HepG2 (cell line): ENCODE data around the gene EIF4E1B. TPM values are rescaled to one million over a fixed set of nuclear protein-coding genes. Genes with fewer than 3 reads are reported as not detected.
A peak's percentile ranks its signal among the peaks of the same experiment; 100 is the strongest.

Experiments
- ARHGAP35 ChIP-seq: sonication (generic); formaldehyde crosslinking; IDR thresholded peaks from 2 replicates; pipeline ENCODE4 v1.9.0; 2022; ENCODE audit warnings: mild to moderate bottlenecking, inconsistent platforms, moderate library complexity, missing genetic modification reagents, borderline replicate concordance
- CREM ChIP-seq, 2 experiments: sonication (generic) in 1 of 2; formaldehyde crosslinking in 1 of 2; IDR thresholded peaks; 2 replicates each; pipeline versions ENCODE4 v1.4.0 to v1.6.1; 2016 to 2020; ENCODE audit warnings: antibody characterized with exemption in 1 of 2, mild to moderate bottlenecking in 1 of 2, missing genetic modification reagents in 1 of 2
- DNMT3B ChIP-seq: conservative IDR thresholded peaks from 2 replicates; pipeline ENCODE4 v1.6.1; 2016; ENCODE audit warnings: missing biosample characterization, control low read depth
- ETV6 ChIP-seq: sonication (generic); formaldehyde crosslinking; conservative IDR thresholded peaks from 2 replicates; pipeline ENCODE4 v1.4.0; 2020; ENCODE audit warnings: missing genetic modification reagents
- HDAC6 ChIP-seq: fragments of 200-600 bp; sonication (generic); IDR thresholded peaks from 2 replicates; pipeline ENCODE4 v1.7.0; 2017; ENCODE audit warnings: mild to moderate bottlenecking, antibody characterized with exemption, low read length, low read depth
- HNRNPK ChIP-seq: fragments of 200-400 bp; formaldehyde crosslinking; IDR thresholded peaks from 2 replicates; pipeline ENCODE4 v1.6.1; 2018; ENCODE audit warnings: low read length, low read depth, moderate library complexity, mild to moderate bottlenecking; ENCODE audit not compliant: poor library complexity, severe bottlenecking
- KDM4B ChIP-seq: sonication (generic); formaldehyde crosslinking; IDR thresholded peaks from 2 replicates; pipeline ENCODE4 v1.4.0; 2020; ENCODE audit warnings: missing genetic modification reagents
- RFX5 ChIP-seq: IDR thresholded peaks from 2 replicates; pipeline ENCODE4 v1.6.1; 2011; ENCODE audit warnings: low read depth, low read length, improper control_type of control experiment
- RORA ChIP-seq: sonication (generic); formaldehyde crosslinking; IDR thresholded peaks from 2 replicates; pipeline ENCODE4 v1.5.0; 2020; ENCODE audit warnings: mild to moderate bottlenecking, missing genetic modification reagents, moderate library complexity
- SP1 ChIP-seq, 2 experiments: fragments of 450-650 bp in 1 of 2; sonication (generic) in 1 of 2; formaldehyde crosslinking in 1 of 2; IDR thresholded peaks; 2 replicates each; pipeline versions ENCODE4 v1.4.0 to v1.6.1; 2016 to 2020; ENCODE audit warnings: missing genetic modification reagents in 1 of 2
- ZBTB10 ChIP-seq: sonication (generic); formaldehyde crosslinking; IDR thresholded peaks from 2 replicates; pipeline ENCODE4 v1.4.0; 2020; ENCODE audit warnings: missing genetic modification reagents, borderline replicate concordance
- ZNF121 ChIP-seq: sonication (generic); formaldehyde crosslinking; IDR thresholded peaks from 2 replicates; pipeline ENCODE4 v1.5.0; 2020; ENCODE audit warnings: mild to moderate bottlenecking, missing genetic modification reagents
- ZNF143 ChIP-seq: sonication (generic); formaldehyde crosslinking; IDR thresholded peaks from 2 replicates; pipeline ENCODE4 v1.4.0; 2020; ENCODE audit warnings: missing genetic modification reagents
- ZNF207 ChIP-seq: fragments of 450-650 bp; IDR thresholded peaks from 2 replicates; pipeline ENCODE4 v1.6.1; 2016; ENCODE audit warnings: antibody characterized with exemption, borderline replicate concordance
- ZNF276 ChIP-seq: sonication (generic); formaldehyde crosslinking; IDR thresholded peaks from 2 replicates; pipeline ENCODE4 v1.4.0; 2020; ENCODE audit warnings: mild to moderate bottlenecking, low read depth, missing genetic modification reagents
- ZNF354B ChIP-seq: sonication (generic); formaldehyde crosslinking; IDR thresholded peaks from 2 replicates; pipeline ENCODE4 v1.8.0; 2022; ENCODE audit warnings: mild to moderate bottlenecking, missing genetic modification reagents
- ZNF607 ChIP-seq: sonication (generic); formaldehyde crosslinking; IDR thresholded peaks from 2 replicates; pipeline ENCODE4 v1.5.1; 2020; ENCODE audit warnings: missing genetic modification reagents, mild to moderate bottlenecking, borderline replicate concordance
- ZSCAN25 ChIP-seq: sonication (generic); formaldehyde crosslinking; IDR thresholded peaks from 2 replicates; pipeline ENCODE4 v1.8.0; 2022; ENCODE audit warnings: mild to moderate bottlenecking, missing genetic modification reagents
- polyA plus RNA-seq, 8 experiments: library from polyadenylated mRNA; depleted of rRNA in 3 of 8; stranded (reverse) in 7 of 8; unstranded in 1 of 8; fragments of >200 nt; fragmentation: Illumina TruSeq in 4 of 8; extraction: Trizol in 4 of 8; gene quantifications; 2 replicates each; pipeline versions ENCODE4 v1.2.1 to v1.2.3, GENCODE V29; 2011 to 2016; ENCODE audit warnings: low read depth in 4 of 8, missing spikeins in 1 of 8, mixed read lengths in 1 of 8; ENCODE audit not compliant: insufficient read depth in 1 of 8
- total RNA-seq, 5 experiments: library from RNA; depleted of rRNA; stranded (reverse); fragments of >200 nt; fragmentation: Illumina TruSeq; extraction: Trizol; gene quantifications; 2 replicates each; pipeline ENCODE4 v1.2.3, GENCODE V29; 2016; ENCODE audit warnings: low read depth in 1 of 5
- TF ChIP-seq, protein P1 (sequence below): sonication (generic); formaldehyde crosslinking; IDR thresholded peaks from 2 replicates; pipeline ENCODE4 v1.8.0; 2022; ENCODE audit warnings: missing genetic modification reagents, mild to moderate bottlenecking, borderline replicate concordance
- TF ChIP-seq, protein P2 (sequence below): sonication (generic); formaldehyde crosslinking; IDR thresholded peaks from 2 replicates; pipeline ENCODE4 v1.5.0; 2020; ENCODE audit warnings: missing genetic modification reagents

EIF4E1B gene
- total and polyA plus RNA-seq, 2 of the 13 experiments (the other 11 are each of a cell fraction or from before 2014, with no cell fraction given), result not detected

DNA sequence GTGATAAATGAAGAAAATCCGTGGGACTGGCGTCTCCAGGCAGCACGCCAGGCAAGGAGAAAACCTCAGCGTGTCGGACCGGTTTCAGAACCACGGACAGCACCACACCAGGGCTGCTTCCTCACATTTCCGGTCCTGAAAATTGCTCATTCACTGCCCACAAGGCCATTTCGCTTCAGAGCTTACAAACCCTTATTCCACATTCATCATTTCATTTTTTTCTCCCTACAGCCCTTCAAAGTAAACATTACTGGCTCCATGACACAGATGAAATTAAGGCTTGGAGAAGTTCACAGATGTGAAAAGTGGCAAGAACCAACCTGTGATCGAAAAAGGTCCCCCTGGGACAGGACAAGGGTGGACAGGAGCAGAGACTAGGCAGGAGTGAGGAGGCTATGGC lies 19.0 kb upstream of the EIF4E1B start (continued):
- TF ChIP-seq, protein P1, sequence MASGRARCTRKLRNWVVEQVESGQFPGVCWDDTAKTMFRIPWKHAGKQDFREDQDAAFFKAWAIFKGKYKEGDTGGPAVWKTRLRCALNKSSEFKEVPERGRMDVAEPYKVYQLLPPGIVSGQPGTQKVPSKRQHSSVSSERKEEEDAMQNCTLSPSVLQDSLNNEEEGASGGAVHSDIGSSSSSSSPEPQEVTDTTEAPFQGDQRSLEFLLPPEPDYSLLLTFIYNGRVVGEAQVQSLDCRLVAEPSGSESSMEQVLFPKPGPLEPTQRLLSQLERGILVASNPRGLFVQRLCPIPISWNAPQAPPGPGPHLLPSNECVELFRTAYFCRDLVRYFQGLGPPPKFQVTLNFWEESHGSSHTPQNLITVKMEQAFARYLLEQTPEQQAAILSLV (CRISPR knock-in tag), result no peak
- TF ChIP-seq ZSCAN25 (CRISPR knock-in tag), result no peak
- TF ChIP-seq SP1 (IDR thresholded peaks at IDR 0.05), result no peak
- no peak for TF ChIP-seq SP1 (CRISPR knock-in tag; IDR thresholded peaks at IDR 0.05)
- TF ChIP-seq ZNF607 (CRISPR knock-in tag), result 0 out of 2 replicates have a peak, but pooled peaks have one; percentile 41
- TF ChIP-seq HNRNPK, result no peak
- TF ChIP-seq ZBTB10 (CRISPR knock-in tag), result no peak
- no peak for TF ChIP-seq RORA (CRISPR knock-in tag)
- no peak for TF ChIP-seq ZNF354B (CRISPR knock-in tag)
- no peak for TF ChIP-seq HDAC6
- TF ChIP-seq KDM4B (CRISPR knock-in tag), result peak; percentile 85; the same call in 1 of the 2 replicates
- TF ChIP-seq ZNF207, result no peak
- TF ChIP-seq ETV6 (CRISPR knock-in tag), result 0 out of 2 replicates have a peak, but pooled peaks have one; percentile 47
- TF ChIP-seq CREM (IDR thresholded peaks at IDR 0.05), result no peak
- no peak for TF ChIP-seq CREM (CRISPR knock-in tag; IDR thresholded peaks at IDR 0.05)
- TF ChIP-seq, protein P2, sequence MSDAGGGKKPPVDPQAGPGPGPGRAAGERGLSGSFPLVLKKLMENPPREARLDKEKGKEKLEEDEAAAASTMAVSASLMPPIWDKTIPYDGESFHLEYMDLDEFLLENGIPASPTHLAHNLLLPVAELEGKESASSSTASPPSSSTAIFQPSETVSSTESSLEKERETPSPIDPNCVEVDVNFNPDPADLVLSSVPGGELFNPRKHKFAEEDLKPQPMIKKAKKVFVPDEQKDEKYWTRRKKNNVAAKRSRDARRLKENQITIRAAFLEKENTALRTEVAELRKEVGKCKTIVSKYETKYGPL (CRISPR knock-in tag), result no peak
- no peak for TF ChIP-seq ZNF121 (CRISPR knock-in tag)
- TF ChIP-seq DNMT3B (CRISPR knock-in tag), result peak; percentile 95
- no peak for TF ChIP-seq RFX5
- TF ChIP-seq ARHGAP35 (CRISPR knock-in tag), result no peak
- no peak for TF ChIP-seq ZNF276 (CRISPR knock-in tag)
- TF ChIP-seq ZNF143 (CRISPR knock-in tag), result no peak
